Loucy (cell line): Measurements from ENCODE around the gene RAB7B.

Source experiments
- H2AFZ ChIP-seq: fragments of 200-600 bp; sonication (generic); 2 replicates; pipeline ENCODE4 v1.6.0; 2016; ENCODE audit warnings: antibody characterized with exemption, mild to moderate bottlenecking, low read length, moderate library complexity
- H3F3A ChIP-seq: fragments of 200-600 bp; 2 replicates; pipeline ENCODE4 v1.6.0; 2016; ENCODE audit warnings: antibody characterized with exemption, low read depth, mild to moderate bottlenecking
- H3K27me3 ChIP-seq: fragments of 200-600 bp; sonication (generic); 2 replicates; pipeline ENCODE4 v1.6.1; 2014; ENCODE audit warnings: low read length, mild to moderate bottlenecking; ENCODE audit not compliant: insufficient read depth, poor library complexity, severe bottlenecking
- H3K36me3 ChIP-seq: fragments of 200-600 bp; sonication (generic); 2 replicates; pipeline ENCODE4 v1.6.1; 2016; ENCODE audit warnings: low read length; ENCODE audit not compliant: insufficient read depth
- H3K4me1 ChIP-seq: fragments of 200-600 bp; sonication (generic); 2 replicates; pipeline ENCODE4 v1.5.1; 2014; ENCODE audit warnings: low read length, mild to moderate bottlenecking; ENCODE audit not compliant: insufficient read depth, poor library complexity, severe bottlenecking
- H3K4me2 ChIP-seq: fragments of 200-600 bp; sonication (generic); 2 replicates; pipeline ENCODE4 v1.6.0; 2014; ENCODE audit warnings: antibody characterized with exemption, low read length, low read depth, mild to moderate bottlenecking; ENCODE audit not compliant: poor library complexity, severe bottlenecking
- H3K4me3 ChIP-seq: fragments of 200-600 bp; sonication (generic); 2 replicates; pipeline ENCODE4 v1.5.1; 2014; ENCODE audit warnings: low read length, mild to moderate bottlenecking, mixed read lengths; ENCODE audit not compliant: poor library complexity, severe bottlenecking
- H3K79me2 ChIP-seq: fragments of 200-600 bp; sonication (generic); 2 replicates; pipeline ENCODE4 v1.6.1; 2014; ENCODE audit warnings: low read length; ENCODE audit not compliant: insufficient read depth
- H3K9ac ChIP-seq: fragments of 200-600 bp; sonication (generic); 2 replicates; pipeline ENCODE4 v1.6.0; 2014; ENCODE audit warnings: mild to moderate bottlenecking, low read depth, low read length, moderate library complexity; ENCODE audit not compliant: poor library complexity, severe bottlenecking
- H3K9me2 ChIP-seq: fragments of 200-600 bp; sonication (generic); replicated peaks from 2 replicates; pipeline ENCODE4 v1.6.1; 2016; ENCODE audit warnings: low read depth, low read length, mixed read lengths
- H3K9me3 ChIP-seq: fragments of 200-600 bp; sonication (generic); 2 replicates; pipeline ENCODE4 v1.6.1; 2014; ENCODE audit warnings: mild to moderate bottlenecking, antibody characterized with exemption, low read length, low read depth; ENCODE audit not compliant: insufficient read depth
- H4K20me1 ChIP-seq: fragments of 200-600 bp; sonication (generic); 2 replicates; pipeline ENCODE4 v1.6.0; 2014; ENCODE audit warnings: antibody characterized with exemption, low read length, mild to moderate bottlenecking; ENCODE audit not compliant: insufficient read depth, poor library complexity, severe bottlenecking
- EZH2phosphoT487 ChIP-seq: fragments of 200-600 bp; IDR thresholded peaks from 2 replicates; pipeline ENCODE4 v1.6.1; 2018; ENCODE audit warnings: antibody characterized with exemption, mild to moderate bottlenecking, moderate library complexity, borderline replicate concordance
- TF ChIP-seq, protein P1 (sequence below): fragments of 200-600 bp; sonication (generic); conservative IDR thresholded peaks from 2 replicates; pipeline ENCODE4 v1.5.1; 2014; ENCODE audit warnings: mild to moderate bottlenecking, antibody characterized with exemption, low read length

Gene RAB7B

DNA sequence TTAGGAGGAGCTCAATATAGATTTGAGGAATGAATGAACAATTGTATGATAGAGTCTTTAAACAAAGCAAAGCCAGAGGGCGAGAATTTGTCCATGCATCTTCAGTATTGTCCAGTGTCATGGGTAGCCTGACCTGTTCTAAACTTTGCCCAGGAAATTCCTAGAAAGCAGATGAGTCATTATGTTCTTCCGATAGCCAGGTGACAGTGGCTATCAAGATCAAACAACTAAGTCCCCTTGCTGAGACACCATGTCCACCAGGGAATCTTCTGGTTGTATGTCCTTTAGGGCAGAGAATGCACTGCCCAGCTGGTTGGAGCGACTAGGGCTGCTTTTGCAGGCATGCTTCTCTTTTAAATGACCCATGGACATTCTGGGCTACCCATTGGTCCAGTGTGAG, 58.1 kb downstream of the RAB7B start:
- no peak overlapping the region for H3K4me2 ChIP-seq
- H2AFZ ChIP-seq = no peak overlapping the region
- H3K9ac ChIP-seq = no peak overlapping the region
- no peaks in the 10 kb centered on the region for H3K79me2 ChIP-seq
- no peaks in the 10 kb centered on the region for H3K9me2 ChIP-seq
- no peaks in the 10 kb centered on the region for H3K27me3 ChIP-seq
- no peaks in the 10 kb centered on the region for H3F3A ChIP-seq
- peaks cover 10% of the 10 kb centered on the region for H3K4me1 ChIP-seq
- no peaks in the 10 kb centered on the region for H3K9me3 ChIP-seq
- TF ChIP-seq EZH2phosphoT487 = no peak
- TF ChIP-seq, protein P1, sequence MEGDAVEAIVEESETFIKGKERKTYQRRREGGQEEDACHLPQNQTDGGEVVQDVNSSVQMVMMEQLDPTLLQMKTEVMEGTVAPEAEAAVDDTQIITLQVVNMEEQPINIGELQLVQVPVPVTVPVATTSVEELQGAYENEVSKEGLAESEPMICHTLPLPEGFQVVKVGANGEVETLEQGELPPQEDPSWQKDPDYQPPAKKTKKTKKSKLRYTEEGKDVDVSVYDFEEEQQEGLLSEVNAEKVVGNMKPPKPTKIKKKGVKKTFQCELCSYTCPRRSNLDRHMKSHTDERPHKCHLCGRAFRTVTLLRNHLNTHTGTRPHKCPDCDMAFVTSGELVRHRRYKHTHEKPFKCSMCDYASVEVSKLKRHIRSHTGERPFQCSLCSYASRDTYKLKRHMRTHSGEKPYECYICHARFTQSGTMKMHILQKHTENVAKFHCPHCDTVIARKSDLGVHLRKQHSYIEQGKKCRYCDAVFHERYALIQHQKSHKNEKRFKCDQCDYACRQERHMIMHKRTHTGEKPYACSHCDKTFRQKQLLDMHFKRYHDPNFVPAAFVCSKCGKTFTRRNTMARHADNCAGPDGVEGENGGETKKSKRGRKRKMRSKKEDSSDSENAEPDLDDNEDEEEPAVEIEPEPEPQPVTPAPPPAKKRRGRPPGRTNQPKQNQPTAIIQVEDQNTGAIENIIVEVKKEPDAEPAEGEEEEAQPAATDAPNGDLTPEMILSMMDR = no peak
- no peak overlapping the region for H3K4me3 ChIP-seq
- no peaks in the 10 kb centered on the region for H3K36me3 ChIP-seq
- H4K20me1 ChIP-seq = no peaks in the 10 kb centered on the region

DNA sequence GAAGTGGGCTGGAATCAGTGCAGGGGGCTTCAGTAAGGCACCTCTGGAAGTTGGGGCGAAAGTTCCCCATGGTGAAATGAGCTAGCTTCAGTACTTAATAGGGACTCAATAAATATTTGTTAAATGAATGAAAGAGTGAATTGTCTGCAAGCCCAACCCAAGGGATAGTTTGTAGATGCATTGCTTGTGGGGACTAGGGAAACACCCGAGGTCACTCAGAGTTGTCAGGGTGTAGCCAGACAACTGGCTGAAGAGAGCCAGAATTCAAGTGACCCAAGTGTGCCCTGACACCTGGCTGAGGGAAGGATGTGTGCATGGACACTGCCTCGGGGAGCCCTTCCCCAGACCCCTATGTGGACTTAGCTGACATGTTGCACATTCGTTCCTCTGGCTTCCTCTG, 58.7 kb downstream of the RAB7B start:
- no peaks in the 10 kb centered on the region for H4K20me1 ChIP-seq
- no peaks in the 10 kb centered on the region for H3K79me2 ChIP-seq
- no peak for TF ChIP-seq EZH2phosphoT487
- TF ChIP-seq, protein P1 = no peak
- no peaks in the 10 kb centered on the region for H3F3A ChIP-seq
- no peak overlapping the region for H3K9ac ChIP-seq
- H3K9me3 ChIP-seq = no peaks in the 10 kb centered on the region
- H3K27me3 ChIP-seq = no peaks in the 10 kb centered on the region
- H3K4me1 ChIP-seq = peaks cover 15% of the 10 kb centered on the region
- no peaks in the 10 kb centered on the region for H3K9me2 ChIP-seq
- H2AFZ ChIP-seq = no peak overlapping the region
- H3K36me3 ChIP-seq = no peaks in the 10 kb centered on the region
- H3K4me2 ChIP-seq = no peak overlapping the region
- no peak overlapping the region for H3K4me3 ChIP-seq

DNA sequence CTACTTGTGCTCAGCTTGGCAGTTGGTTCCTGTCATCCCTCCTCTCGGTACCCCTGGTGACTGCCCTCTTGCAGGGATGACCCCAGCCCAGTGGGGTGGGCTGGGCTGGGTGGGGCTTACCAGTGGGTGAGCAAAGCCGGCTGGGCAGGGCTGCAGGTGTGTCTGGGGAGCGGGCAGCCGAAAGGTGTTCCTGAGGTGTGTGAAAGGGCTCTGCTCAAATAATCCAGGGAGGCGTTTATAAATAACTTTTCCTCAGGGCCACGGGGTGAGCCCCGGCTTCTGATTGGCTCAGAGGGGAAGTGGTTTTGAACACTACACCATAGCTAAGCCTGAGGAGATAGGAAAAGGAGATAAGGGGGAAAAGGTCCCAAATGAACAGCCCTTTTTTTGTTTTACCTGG, 60.0 kb downstream of the RAB7B start, which contains the start of gene SLC26A9:
Gene SLC26A9 (minus strand): TSS at position 212 of the 400 bp plus-strand sequence. CDS start 7,636 bp downstream, outside the sequence.
- H3K4me1 ChIP-seq = peaks cover 16% of the 10 kb centered on the region
- no peak within 1 kb of the TSS for H3K4me3 ChIP-seq
- H2AFZ ChIP-seq = no peak within 1 kb of the TSS
- H3K9me3 ChIP-seq = no peaks in the 10 kb centered on the region
- no peaks in the 10 kb centered on the region for H3K27me3 ChIP-seq
- H3K4me2 ChIP-seq = no peak within 1 kb of the TSS
- H3F3A ChIP-seq = no peaks in the 10 kb centered on the region
- no peaks in the 10 kb centered on the region for H3K9me2 ChIP-seq
- no peaks in the 10 kb centered on the region for H3K36me3 ChIP-seq
- TF ChIP-seq EZH2phosphoT487 = no peak
- TF ChIP-seq, protein P1 = no peak
- H3K9ac ChIP-seq = no peak within 1 kb of the TSS
- H3K79me2 ChIP-seq = no peaks in the 10 kb centered on the region
- H4K20me1 ChIP-seq = no peaks in the 10 kb centered on the region
